H9 (cell line): ENCODE measurements around the gene MUC5AC. TPM values are rescaled to one million over a fixed set of nuclear protein-coding genes. Genes with fewer than 3 reads are reported as not detected.

Experiments used
- DNase-seq: peaks from one replicate; pipeline ENCODE4 v3.0.0-alpha.2; 2017
- H2AFZ ChIP-seq: one replicate; pipeline ENCODE4 v1.6.1; 2013; ENCODE audit warnings: mild to moderate bottlenecking, low read length, control low read depth, moderate library complexity
- H2AK5ac ChIP-seq: 2 replicates; pipeline ENCODE4 v1.6.1; 2013; ENCODE audit warnings: low read length, control low read depth, mixed read lengths; ENCODE audit not compliant: insufficient read length
- H2BK120ac ChIP-seq: one replicate; pipeline ENCODE4 v1.6.1; 2013; ENCODE audit warnings: low read depth, mild to moderate bottlenecking, low read length, control low read depth, inconsistent platforms; ENCODE audit not compliant: poor library complexity, severe bottlenecking
- H2BK12ac ChIP-seq: 2 replicates; pipeline ENCODE4 v1.6.1; 2013; ENCODE audit warnings: low read length, control low read depth, mixed read lengths, low read depth; ENCODE audit not compliant: insufficient read length
- H2BK15ac ChIP-seq: 2 replicates; pipeline ENCODE4 v1.6.1; 2013; ENCODE audit warnings: low read depth, low read length, control low read depth
- H2BK20ac ChIP-seq: one replicate; pipeline ENCODE4 v1.6.1; 2013; ENCODE audit warnings: low read depth, mild to moderate bottlenecking, low read length, control low read depth, inconsistent platforms; ENCODE audit not compliant: poor library complexity, severe bottlenecking
- H2BK5ac ChIP-seq: 2 replicates; pipeline ENCODE4 v1.6.1; 2013; ENCODE audit warnings: low read length, control low read depth, mixed read lengths; ENCODE audit not compliant: insufficient read length
- H3K14ac ChIP-seq: 2 replicates; pipeline ENCODE4 v1.6.1; 2013; ENCODE audit warnings: low read length, control low read depth; ENCODE audit not compliant: insufficient read depth
- H3K18ac ChIP-seq: 2 replicates; pipeline ENCODE4 v1.6.1; 2013; ENCODE audit warnings: low read depth, mild to moderate bottlenecking, mixed read lengths, low read length, control low read depth; ENCODE audit not compliant: insufficient read length
- H3K23ac ChIP-seq: 2 replicates; pipeline ENCODE4 v1.6.1; 2013; ENCODE audit warnings: low read length, control low read depth, mixed read lengths, low read depth; ENCODE audit not compliant: insufficient read length
- H3K23me2 ChIP-seq: 2 replicates; pipeline ENCODE4 v1.6.1; 2013; ENCODE audit warnings: low read depth, mild to moderate bottlenecking, mixed read lengths, low read length, control low read depth; ENCODE audit not compliant: insufficient read length, poor library complexity, severe bottlenecking
- H3K27ac ChIP-seq: 2 replicates; pipeline ENCODE4 v1.5.1; 2013; ENCODE audit warnings: low read length, control low read depth, mixed read lengths, low read depth; ENCODE audit not compliant: insufficient read length
- H3K27me3 ChIP-seq: 2 replicates; pipeline ENCODE4 v1.6.1; 2013; ENCODE audit warnings: low read length, control low read depth, inconsistent platforms; ENCODE audit not compliant: insufficient read depth
- H3K4ac ChIP-seq: 2 replicates; pipeline ENCODE4 v1.6.1; 2013; ENCODE audit warnings: low read depth, mild to moderate bottlenecking, control low read depth, inconsistent platforms, low read length, moderate library complexity
- H3K4me1 ChIP-seq: 2 replicates; pipeline ENCODE4 v1.6.1; 2013; ENCODE audit warnings: low read length, control low read depth, inconsistent platforms; ENCODE audit not compliant: insufficient read depth
- H3K4me2 ChIP-seq: 2 replicates; pipeline ENCODE4 v1.6.1; 2013; ENCODE audit warnings: low read length, control low read depth, mixed read lengths; ENCODE audit not compliant: insufficient read length, insufficient read depth
- H3K56ac ChIP-seq: 2 replicates; pipeline ENCODE4 v1.6.1; 2013; ENCODE audit warnings: low read depth, mild to moderate bottlenecking, mixed read lengths, low read length, control low read depth; ENCODE audit not compliant: insufficient read length
- H3K79me1 ChIP-seq: 2 replicates; pipeline ENCODE4 v1.6.1; 2013; ENCODE audit warnings: low read depth, mild to moderate bottlenecking, moderate library complexity, low read length, control low read depth, inconsistent platforms; ENCODE audit not compliant: insufficient read depth, poor library complexity, severe bottlenecking
- H3K79me2 ChIP-seq: 2 replicates; pipeline ENCODE4 v1.6.1; 2013; ENCODE audit warnings: low read length, control low read depth, inconsistent platforms; ENCODE audit not compliant: insufficient read depth
- H3K9ac ChIP-seq: 2 replicates; pipeline ENCODE4 v1.6.1; 2013; ENCODE audit warnings: low read length, control low read depth, mixed read lengths; ENCODE audit not compliant: insufficient read length; ENCODE audit errors: extremely low read depth
- H3K9me3 ChIP-seq: one replicate; pipeline ENCODE4 v1.6.1; 2013; ENCODE audit warnings: low read depth, low read length, inconsistent platforms; ENCODE audit not compliant: control insufficient read depth
- H3T11ph ChIP-seq: one replicate; pipeline ENCODE4 v1.6.1; 2013; ENCODE audit warnings: mild to moderate bottlenecking, low read length, control low read depth, inconsistent platforms
- H4K20me1 ChIP-seq: one replicate; pipeline ENCODE4 v1.6.1; 2013; ENCODE audit not compliant: control insufficient read depth, insufficient read length, insufficient read depth
- H4K5ac ChIP-seq: 2 replicates; pipeline ENCODE4 v1.6.1; 2013; ENCODE audit warnings: low read depth, mild to moderate bottlenecking, mixed read lengths, low read length, control low read depth; ENCODE audit not compliant: insufficient read length
- H4K8ac ChIP-seq: replicated peaks from 2 replicates; pipeline ENCODE4 v1.6.1; 2013; ENCODE audit warnings: low read length, control low read depth, mixed read lengths, low read depth; ENCODE audit not compliant: insufficient read length
- H4K91ac ChIP-seq: 2 replicates; pipeline ENCODE4 v1.6.1; 2013; ENCODE audit warnings: low read depth, mild to moderate bottlenecking, moderate library complexity, mixed read lengths, low read length, control low read depth; ENCODE audit not compliant: insufficient read length
- H3K27ac Mint-ChIP-seq, 3 experiments: 2 replicates in 2 of 3; 3 replicates in 1 of 3; pipeline ENCODE4 v1.8.0; 2020 to 2021; ENCODE audit warnings: mixed read lengths in 3 of 3, mild to moderate bottlenecking in 1 of 3, moderate library complexity in 1 of 3
- H3K27me3 Mint-ChIP-seq: 2 replicates; pipeline ENCODE4 v1.8.0; 2021; ENCODE audit warnings: low read depth, mild to moderate bottlenecking, moderate library complexity, mixed read lengths
- H3K36me3 Mint-ChIP-seq, 3 experiments: 2 replicates in 2 of 3; 3 replicates in 1 of 3; pipeline ENCODE4 v1.8.0; 2020 to 2021; ENCODE audit warnings: low read depth in 3 of 3, mixed read lengths in 3 of 3; ENCODE audit not compliant: insufficient read depth in 1 of 3
- H3K4me1 Mint-ChIP-seq, 2 experiments: 2 replicates each; pipeline ENCODE4 v1.8.0; 2020; ENCODE audit warnings: mixed read lengths in 2 of 2
- H3K4me3 Mint-ChIP-seq, 2 experiments: 2 replicates in 1 of 2; 3 replicates in 1 of 2; pipeline ENCODE4 v1.8.0; 2020 to 2021; ENCODE audit warnings: mild to moderate bottlenecking in 2 of 2, mixed read lengths in 2 of 2, moderate library complexity in 1 of 2
- H3K9me3 Mint-ChIP-seq, 2 experiments: 2 replicates in 1 of 2; 3 replicates in 1 of 2; pipeline ENCODE4 v1.8.0; 2020; ENCODE audit warnings: mild to moderate bottlenecking in 2 of 2, mixed read lengths in 2 of 2, moderate library complexity in 1 of 2
- CTCF ChIP-seq: fragments of 200-600 bp; sonication (generic); conservative IDR thresholded peaks from 3 replicates; pipeline ENCODE4 v1.8.0; 2021; ENCODE audit warnings: antibody characterized with exemption, mild to moderate bottlenecking
- WGBS: extraction: QIAGEN DNeasy Blood & Tissue Kit; methylation state at CpG from one replicate; pipeline ENCODE4 v1.1.7; 2013; ENCODE audit warnings: missing lambda C conversion rate, low lambda C conversion rate, mixed read lengths; ENCODE audit not compliant: insufficient read length; ENCODE audit errors: extremely low coverage; 5-methylcytosine and 5-hydroxymethylcytosine counted together
- total RNA-seq: library from RNA; stranded (reverse); gene quantifications from 2 replicates; pipeline ENCODE4 v1.2.1, GENCODE V29; 2021

MUC5AC gene
- total RNA-seq, 1 experiment from 2014 or later, result not detected

- H3K9me3 ChIP-seq, result no peaks in the 10 kb centered on the region
- no peak overlapping the region for H4K5ac ChIP-seq
- peaks cover 9% of the 10 kb centered on the region for H3K27me3 Mint-ChIP-seq
- H2BK12ac ChIP-seq, result no peak overlapping the region
- no peaks in the 10 kb centered on the region; a peak in 1 of 7 replicates for H3K36me3 Mint-ChIP-seq
- H3K23ac ChIP-seq, result no peak overlapping the region
- H2AK5ac ChIP-seq, result no peak overlapping the region
- no CpG with 5 or more reads among the region's 22 CpGs for WGBS
- no peaks in the 10 kb centered on the region for H4K20me1 ChIP-seq
- peak; percentile 16 for DNase-seq
- H3K4me3 Mint-ChIP-seq, result no peak overlapping the region
- no peaks in the 10 kb centered on the region for H3K4me1 ChIP-seq
- peaks cover 4% of the 10 kb centered on the region in 2 experiments; a peak in 3 of 5 replicates for H3K9me3 Mint-ChIP-seq
- no peak overlapping the region for H2BK20ac ChIP-seq
- H4K91ac ChIP-seq, result no peak overlapping the region
- H3K18ac ChIP-seq, result no peak overlapping the region
- no peak overlapping the region for H3K9ac ChIP-seq
- no peak overlapping the region for H2BK120ac ChIP-seq
- no peak overlapping the region for H2AFZ ChIP-seq
- no peaks in the 10 kb centered on the region for H3K4me1 Mint-ChIP-seq
- no peaks in the 10 kb centered on the region for H3K79me1 ChIP-seq
- no peak overlapping the region for H3K56ac ChIP-seq
- no peak overlapping the region for H2BK15ac ChIP-seq
- no peak overlapping the region for H3K4ac ChIP-seq
- H2BK5ac ChIP-seq, result no peak overlapping the region
- no peak overlapping the region for H4K8ac ChIP-seq
- peaks cover 4% of the 10 kb centered on the region for H3K23me2 ChIP-seq
- H3K27ac ChIP-seq, result no peak overlapping the region
- H3K4me2 ChIP-seq, result no peak overlapping the region
- no peak for TF ChIP-seq CTCF
- H3K14ac ChIP-seq, result no peak overlapping the region
- no peaks in the 10 kb centered on the region for H3K27me3 ChIP-seq
- H3T11ph ChIP-seq, result no peak overlapping the region
- no peak overlapping the region for H3K27ac Mint-ChIP-seq
- no peaks in the 10 kb centered on the region for H3K79me2 ChIP-seq
These were observed 46.8 kb downstream of the MUC5AC start for GRCh38 chr11:1204381-1205101.
